SU-DHL-6 (cell line): Measurements from ENCODE around the gene NEFH.

Source experiments
- EZH2phosphoT487 ChIP-seq: fragments of 200-600 bp; sonication (generic), shearing (Covaris generic); conservative IDR thresholded peaks from 2 replicates; pipeline ENCODE4 v1.6.1; 2018; ENCODE audit warnings: mild to moderate bottlenecking, antibody characterized with exemption, low read length, moderate library complexity, mixed read lengths
- TF ChIP-seq, protein P1 (sequence below): fragments of 200-600 bp; sonication (generic); IDR thresholded peaks from one replicate; pipeline ENCODE4 v1.5.1; 2017; ENCODE audit warnings: antibody characterized with exemption, mild to moderate bottlenecking, low read length, moderate library complexity; ENCODE audit not compliant: insufficient read depth, poor library complexity, severe bottlenecking

GRCh38 chr22:29483254-29483653, 3.2 kb downstream of the NEFH start:
- TF ChIP-seq, protein P1, sequence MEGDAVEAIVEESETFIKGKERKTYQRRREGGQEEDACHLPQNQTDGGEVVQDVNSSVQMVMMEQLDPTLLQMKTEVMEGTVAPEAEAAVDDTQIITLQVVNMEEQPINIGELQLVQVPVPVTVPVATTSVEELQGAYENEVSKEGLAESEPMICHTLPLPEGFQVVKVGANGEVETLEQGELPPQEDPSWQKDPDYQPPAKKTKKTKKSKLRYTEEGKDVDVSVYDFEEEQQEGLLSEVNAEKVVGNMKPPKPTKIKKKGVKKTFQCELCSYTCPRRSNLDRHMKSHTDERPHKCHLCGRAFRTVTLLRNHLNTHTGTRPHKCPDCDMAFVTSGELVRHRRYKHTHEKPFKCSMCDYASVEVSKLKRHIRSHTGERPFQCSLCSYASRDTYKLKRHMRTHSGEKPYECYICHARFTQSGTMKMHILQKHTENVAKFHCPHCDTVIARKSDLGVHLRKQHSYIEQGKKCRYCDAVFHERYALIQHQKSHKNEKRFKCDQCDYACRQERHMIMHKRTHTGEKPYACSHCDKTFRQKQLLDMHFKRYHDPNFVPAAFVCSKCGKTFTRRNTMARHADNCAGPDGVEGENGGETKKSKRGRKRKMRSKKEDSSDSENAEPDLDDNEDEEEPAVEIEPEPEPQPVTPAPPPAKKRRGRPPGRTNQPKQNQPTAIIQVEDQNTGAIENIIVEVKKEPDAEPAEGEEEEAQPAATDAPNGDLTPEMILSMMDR = no peak
- no peak for TF ChIP-seq EZH2phosphoT487
